Mammary epithelial cell (primary cell): ENCODE data around the gene TUB.

ENCODE experiments used
- EZH2 ChIP-seq: IDR thresholded peaks from 2 replicates; pipeline ENCODE4 v1.6.1; 2012; ENCODE audit warnings: low read length, inconsistent platforms, borderline replicate concordance
- TF ChIP-seq, protein P1 (sequence below), 2 donors: IDR thresholded peaks in 1 of 2; conservative IDR thresholded peaks in 1 of 2; 2 replicates each; pipeline ENCODE4 v1.5.1; 2011 to 2012; ENCODE audit warnings: inconsistent platforms in 2 of 2, low read length in 2 of 2, mild to moderate bottlenecking in 2 of 2, control low read depth in 1 of 2, low read depth in 1 of 2; ENCODE audit not compliant: insufficient read depth in 1 of 2; ENCODE audit errors: extremely low read depth in 1 of 2

DNA sequence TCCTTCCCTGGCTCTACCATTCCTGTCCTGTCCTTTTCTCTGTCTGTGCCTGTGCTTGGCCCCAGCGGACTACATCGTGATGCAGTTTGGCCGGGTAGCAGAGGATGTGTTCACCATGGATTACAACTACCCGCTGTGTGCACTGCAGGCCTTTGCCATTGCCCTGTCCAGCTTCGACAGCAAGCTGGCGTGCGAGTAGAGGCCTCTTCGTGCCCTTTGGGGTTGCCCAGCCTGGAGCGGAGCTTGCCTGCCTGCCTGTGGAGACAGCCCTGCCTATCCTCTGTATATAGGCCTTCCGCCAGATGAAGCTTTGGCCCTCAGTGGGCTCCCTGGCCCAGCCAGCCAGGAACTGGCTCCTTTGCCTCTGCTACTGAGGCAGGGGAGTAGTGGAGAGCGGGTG lies 20.4 kb downstream of the TUB start:
- no peak for TF ChIP-seq EZH2
- TF ChIP-seq, protein P1, sequence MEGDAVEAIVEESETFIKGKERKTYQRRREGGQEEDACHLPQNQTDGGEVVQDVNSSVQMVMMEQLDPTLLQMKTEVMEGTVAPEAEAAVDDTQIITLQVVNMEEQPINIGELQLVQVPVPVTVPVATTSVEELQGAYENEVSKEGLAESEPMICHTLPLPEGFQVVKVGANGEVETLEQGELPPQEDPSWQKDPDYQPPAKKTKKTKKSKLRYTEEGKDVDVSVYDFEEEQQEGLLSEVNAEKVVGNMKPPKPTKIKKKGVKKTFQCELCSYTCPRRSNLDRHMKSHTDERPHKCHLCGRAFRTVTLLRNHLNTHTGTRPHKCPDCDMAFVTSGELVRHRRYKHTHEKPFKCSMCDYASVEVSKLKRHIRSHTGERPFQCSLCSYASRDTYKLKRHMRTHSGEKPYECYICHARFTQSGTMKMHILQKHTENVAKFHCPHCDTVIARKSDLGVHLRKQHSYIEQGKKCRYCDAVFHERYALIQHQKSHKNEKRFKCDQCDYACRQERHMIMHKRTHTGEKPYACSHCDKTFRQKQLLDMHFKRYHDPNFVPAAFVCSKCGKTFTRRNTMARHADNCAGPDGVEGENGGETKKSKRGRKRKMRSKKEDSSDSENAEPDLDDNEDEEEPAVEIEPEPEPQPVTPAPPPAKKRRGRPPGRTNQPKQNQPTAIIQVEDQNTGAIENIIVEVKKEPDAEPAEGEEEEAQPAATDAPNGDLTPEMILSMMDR (conservative IDR thresholded peaks at IDR 0.05 in 1 of 2, IDR thresholded peaks at IDR 0.05 in 1 of 2; ENCODE audit: extremely low read depth in 1 of 2, insufficient read depth in 1 of 2, low read depth in 1 of 2, low read length in 2 of 2), result no peak
